Ovary (tissue), 3 donors: ENCODE results near the gene U2SURP.

Source experiments
- CTCF ChIP-seq, 3 donors: fragments of 450-650 bp in 2 of 3; fragments of 200-600 bp in 1 of 3; IDR thresholded peaks; one replicate each; pipeline versions ENCODE4 v1.5.1 to v1.8.0; 2016 to 2022; ENCODE audit warnings: antibody characterized with exemption in 3 of 3, mild to moderate bottlenecking in 1 of 3
- POLR2A ChIP-seq: fragments of 450-650 bp; IDR thresholded peaks from one replicate; pipeline ENCODE4 v1.6.1; 2017; ENCODE audit warnings: antibody characterized with exemption, mild to moderate bottlenecking, moderate library complexity
- donor health status: DM: no; HTN: no; CAD: no.

GRCh38 chr3:143070977-143071551 is 69.7 kb downstream of the U2SURP start:
- TF ChIP-seq CTCF (IDR thresholded peaks at IDR 0.05) (no peak), POLR2A (no peak)
